Right cardiac atrium (tissue), 5 donors: ENCODE results near the gene ZEB1. TPM values are rescaled to one million over a fixed set of nuclear protein-coding genes. Genes with fewer than 3 reads are reported as not detected.
"Not testable (repeated sequence)": the region's sequence is repeated elsewhere in the genome, so short reads cannot be mapped to it uniquely, and the experiment has no call there.

Experiments
- ATAC-seq, 2 donors: fragments of 200-7000 bp; cut with Tn5 transposase; one replicate each; pipeline versions ENCODE4 v1.8.0 to v1.9.1; 2020; ENCODE audit warnings: moderate library complexity in 2 of 2, mild to moderate bottlenecking in 1 of 2
- DNase-seq, 3 donors: peaks; one replicate each; pipeline ENCODE4 v3.0.0-alpha.2; 2020
- H3K27ac ChIP-seq: one replicate; pipeline ENCODE4 v1.5.1; 2013; ENCODE audit warnings: mild to moderate bottlenecking, low read length, control low read depth, moderate library complexity
- H3K27me3 ChIP-seq: one replicate; pipeline ENCODE4 v1.6.1; 2013; ENCODE audit not compliant: control insufficient read depth, insufficient read depth
- H3K4me1 ChIP-seq: one replicate; pipeline ENCODE4 v1.6.1; 2013; ENCODE audit warnings: low read length; ENCODE audit not compliant: control insufficient read depth, insufficient read depth
- H3K4me3 ChIP-seq: one replicate; pipeline ENCODE4 v1.5.1; 2013; ENCODE audit warnings: low read length, control low read depth
- H3K9me3 ChIP-seq: one replicate; pipeline ENCODE4 v1.6.1; 2013; ENCODE audit warnings: low read length; ENCODE audit not compliant: control insufficient read depth
- WGBS: extraction: QIAGEN DNeasy Blood & Tissue Kit; methylation state at CpG from one replicate; pipeline ENCODE4 v1.1.7; 2013; 5-methylcytosine and 5-hydroxymethylcytosine counted together
- intact Hi-C, 4 donors: fragments of 100-400 bp; cut with DNase I; formaldehyde crosslinking; loops; one replicate each; pipeline versions ENCODE4 v1.11.0 to v1.14.0; 2022 to 2023
- polyA plus RNA-seq: library from polyadenylated mRNA; stranded (reverse); fragments of 200-250 nt; gene quantifications from one replicate; pipeline ENCODE4 v1.2.3, GENCODE V29; 2013
- total RNA-seq, 4 donors: library from RNA; stranded (reverse); fragmentation: NEBNext Ultra II Directional; extraction: Animal tissue kit (Norgen Biotek cat#: 25700); gene quantifications; one replicate each; pipeline ENCODE4 v1.2.1, GENCODE V29; 2021
- donor health status: healthy with polysubstance abuse.
- donor health status: DM: no; HTN: yes; CAD: no.
- donor health status: DM: no; HTN: no; CAD: no.
- donor health status: DM: no; HTN: yes; CAD: no; lungs with severe emphysema.
- donor health status: DM: yes; HTN: yes; CAD: no.

ZEB1 gene
- total and polyA plus RNA-seq, 5 donors = 13.9 to 72.8 (median 67.0) TPM

DNA sequence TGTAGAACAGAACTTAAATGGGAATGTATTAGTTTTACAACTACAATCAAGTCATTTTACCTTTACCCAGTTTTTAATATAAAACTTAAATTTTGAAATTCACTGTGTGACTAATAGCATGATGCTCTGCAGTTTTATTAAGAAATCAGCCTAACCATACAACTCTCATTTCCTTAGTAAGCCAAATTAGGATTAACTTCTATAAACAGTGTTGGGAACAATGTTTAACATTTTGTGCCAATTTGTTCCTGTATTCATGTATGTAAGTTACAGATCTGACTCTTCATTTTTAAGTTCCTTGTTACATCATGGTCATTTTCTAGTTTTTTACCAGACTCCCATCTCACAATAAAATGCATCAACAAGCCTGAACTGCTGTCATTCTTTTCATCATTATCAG is 209.8 kb downstream of the ZEB1 start:
- no peaks in the 10 kb centered on the region for H3K9me3 ChIP-seq
- no peak for DNase-seq
- no peak overlapping the region for H3K4me3 ChIP-seq
- H3K27ac ChIP-seq = no peak overlapping the region
- no peak for ATAC-seq
- peaks cover 3% of the 10 kb centered on the region for H3K4me1 ChIP-seq
- intact Hi-C loops = no loop called here
- H3K27me3 ChIP-seq = no peaks in the 10 kb centered on the region

DNA sequence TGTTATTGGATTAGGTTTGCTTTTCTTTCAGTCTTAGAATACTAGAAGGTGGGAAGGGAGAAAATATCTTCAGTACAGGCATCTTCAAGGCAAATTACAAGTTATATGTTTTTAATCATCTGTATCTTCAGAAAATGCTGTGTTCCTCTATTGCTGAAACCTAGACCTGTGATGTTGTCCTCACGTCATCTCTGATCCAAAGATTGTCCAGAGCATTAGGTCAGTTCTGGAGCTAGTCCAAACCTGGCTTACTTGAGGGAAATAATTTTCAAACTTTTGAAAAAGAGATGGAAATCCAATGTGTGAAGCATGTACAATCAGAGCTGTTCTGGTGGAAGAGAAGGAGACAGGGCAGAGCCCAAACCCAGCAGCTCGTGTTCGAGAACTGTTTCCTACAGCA is 217.3 kb downstream of the ZEB1 start:
- DNase-seq (no peak), ATAC-seq (no peak)
- intact Hi-C loops = no loop called here
- Histone ChIP-seq H3K4me1 (no peaks in the 10 kb centered on the region), H3K4me3 (no peak overlapping the region), H3K9me3 (no peaks in the 10 kb centered on the region), H3K27ac (no peak overlapping the region), H3K27me3 (no peaks in the 10 kb centered on the region)
- 45% methylated on average over 3 of the region's 3 CpGs for WGBS

GRCh38 chr10:31549896-31550295 is 230.9 kb downstream of the ZEB1 start:
- no peak for ATAC-seq
- H3K27me3 ChIP-seq = no peaks in the 10 kb centered on the region
- H3K4me1 ChIP-seq = no peaks in the 10 kb centered on the region
- H3K27ac ChIP-seq = no peak overlapping the region
- no peak overlapping the region for H3K4me3 ChIP-seq
- 43% methylated on average over 2 of the region's 2 CpGs for WGBS
- no peaks in the 10 kb centered on the region for H3K9me3 ChIP-seq
- no peak for DNase-seq
- intact Hi-C loops = no loop called here

DNA sequence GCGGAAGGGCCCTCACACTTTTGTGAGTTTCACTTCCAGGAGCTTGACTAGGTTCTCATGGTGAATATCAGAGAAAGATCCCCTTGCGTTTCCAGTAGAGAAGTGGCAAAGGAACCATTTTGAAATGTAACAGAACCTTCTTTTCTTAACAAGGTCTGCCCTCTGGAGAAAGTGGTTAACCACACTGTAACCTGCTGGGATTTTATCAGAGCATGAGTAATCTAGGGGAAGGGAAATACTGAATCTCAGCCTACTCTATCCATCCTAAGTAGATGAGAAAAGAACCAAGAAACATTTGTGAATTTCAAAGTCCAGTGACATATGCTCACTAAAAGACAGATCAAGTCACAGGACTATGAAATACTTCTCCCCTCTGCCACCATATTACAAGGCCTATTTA is 235.5 kb downstream of the ZEB1 start:
- intact Hi-C loops = no loop called here
- no peak overlapping the region for H3K4me3 ChIP-seq
- ATAC-seq (no peak), DNase-seq (no peak)
- 91% methylated on average over 2 of the region's 2 CpGs for WGBS
- H3K27me3 ChIP-seq = no peaks in the 10 kb centered on the region
- no peak overlapping the region for H3K27ac ChIP-seq
- H3K9me3 ChIP-seq = peaks cover 2% of the 10 kb centered on the region
- no peaks in the 10 kb centered on the region for H3K4me1 ChIP-seq

GRCh38 chr10:31557854-31558253 is 238.8 kb downstream of the ZEB1 start:
- DNase-seq (no peak), ATAC-seq (no peak)
- intact Hi-C loops = no loop called here
- Histone ChIP-seq H3K4me3 (no peak overlapping the region), H3K27me3 (no peaks in the 10 kb centered on the region), H3K27ac (no peak overlapping the region), H3K9me3 (peaks cover 2% of the 10 kb centered on the region), H3K4me1 (no peaks in the 10 kb centered on the region)
- WGBS = 94% methylated on average over 1 of the region's 1 CpG

GRCh38 chr10:31568252-31568861 is 249.3 kb downstream of the ZEB1 start:
- WGBS = 77% methylated on average over 3 of the region's 3 CpGs
- H3K4me1 ChIP-seq, H3K27me3 ChIP-seq, DNase-seq, H3K27ac ChIP-seq, H3K4me3 ChIP-seq, intact Hi-C loops, ATAC-seq, H3K9me3 ChIP-seq: not testable (repeated sequence)

DNA sequence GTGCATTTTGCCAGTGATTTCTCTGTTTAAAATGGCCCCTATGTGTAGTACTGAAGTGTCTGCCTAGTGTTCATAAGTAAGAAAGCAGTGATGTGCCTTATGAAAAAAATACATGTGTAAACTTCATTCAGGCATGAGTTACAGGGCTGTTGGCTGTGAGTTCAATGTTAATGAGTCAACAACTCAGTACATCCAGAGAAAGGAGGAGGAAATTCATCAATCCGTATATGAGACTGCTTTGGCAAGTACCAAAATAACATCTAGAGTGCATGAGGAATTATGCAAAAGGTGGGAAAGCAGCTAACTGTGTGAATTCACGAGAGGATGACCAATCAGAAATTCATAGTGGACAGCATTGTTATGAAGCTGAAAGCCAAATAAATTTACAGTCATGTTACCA is 255.6 kb downstream of the ZEB1 start:
- DNase-seq = no peak
- intact Hi-C loops = no loop called here
- 61% methylated on average over 2 of the region's 2 CpGs for WGBS
- no peaks in the 10 kb centered on the region for H3K27me3 ChIP-seq
- ATAC-seq = no peak
- H3K27ac ChIP-seq = no peak overlapping the region
- no peak overlapping the region for H3K4me3 ChIP-seq
- peaks cover 2% of the 10 kb centered on the region for H3K9me3 ChIP-seq
- no peaks in the 10 kb centered on the region for H3K4me1 ChIP-seq

- Histone ChIP-seq H3K9me3 (peaks cover 2% of the 10 kb centered on the region), H3K27ac (no peak overlapping the region), H3K27me3 (no peaks in the 10 kb centered on the region), H3K4me1 (peaks cover 8% of the 10 kb centered on the region), H3K4me3 (no peak overlapping the region)
- WGBS = 89% methylated on average over 3 of the region's 3 CpGs
- ATAC-seq = no peak
- intact Hi-C loops = no loop called here
- DNase-seq = no peak
These were observed 259.3 kb downstream of the ZEB1 start for GRCh38 chr10:31578181-31578852.

DNA sequence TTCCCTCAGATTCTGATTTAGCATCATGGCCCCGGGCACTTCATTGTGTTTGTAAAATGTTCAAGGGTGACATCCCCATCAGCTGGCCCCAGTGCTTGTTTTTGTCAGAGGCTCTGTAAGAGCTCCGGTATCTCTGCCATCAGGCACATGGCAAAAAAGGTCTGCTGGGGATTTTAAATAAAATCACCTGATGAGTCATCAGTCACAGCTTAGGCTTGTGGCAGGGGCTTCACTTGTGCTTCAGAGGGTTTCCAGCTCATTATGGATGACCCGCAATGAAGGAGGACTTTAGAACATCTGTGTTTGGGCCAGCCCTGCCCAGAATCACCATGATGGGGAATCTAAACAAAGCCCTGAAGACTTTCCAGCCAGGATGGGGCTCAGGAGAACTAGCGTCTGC is 259.9 kb downstream of the ZEB1 start:
- Histone ChIP-seq H3K27ac (no peak overlapping the region), H3K9me3 (peaks cover 2% of the 10 kb centered on the region), H3K4me1 (peaks cover 10% of the 10 kb centered on the region), H3K27me3 (no peaks in the 10 kb centered on the region), H3K4me3 (no peak overlapping the region)
- WGBS = 98% methylated on average over 4 of the region's 4 CpGs
- intact Hi-C loops = no loop called here
- DNase-seq (no peak), ATAC-seq (no peak)
